Measurements from ENCODE around the gene PYGM. TPM values are rescaled to one million over a fixed set of nuclear protein-coding genes. Genes with fewer than 3 reads are reported as not detected.

The PYGM gene
- total RNA-seq, 1 experiment from 2014 or later, result 3.6 TPM

DNA sequence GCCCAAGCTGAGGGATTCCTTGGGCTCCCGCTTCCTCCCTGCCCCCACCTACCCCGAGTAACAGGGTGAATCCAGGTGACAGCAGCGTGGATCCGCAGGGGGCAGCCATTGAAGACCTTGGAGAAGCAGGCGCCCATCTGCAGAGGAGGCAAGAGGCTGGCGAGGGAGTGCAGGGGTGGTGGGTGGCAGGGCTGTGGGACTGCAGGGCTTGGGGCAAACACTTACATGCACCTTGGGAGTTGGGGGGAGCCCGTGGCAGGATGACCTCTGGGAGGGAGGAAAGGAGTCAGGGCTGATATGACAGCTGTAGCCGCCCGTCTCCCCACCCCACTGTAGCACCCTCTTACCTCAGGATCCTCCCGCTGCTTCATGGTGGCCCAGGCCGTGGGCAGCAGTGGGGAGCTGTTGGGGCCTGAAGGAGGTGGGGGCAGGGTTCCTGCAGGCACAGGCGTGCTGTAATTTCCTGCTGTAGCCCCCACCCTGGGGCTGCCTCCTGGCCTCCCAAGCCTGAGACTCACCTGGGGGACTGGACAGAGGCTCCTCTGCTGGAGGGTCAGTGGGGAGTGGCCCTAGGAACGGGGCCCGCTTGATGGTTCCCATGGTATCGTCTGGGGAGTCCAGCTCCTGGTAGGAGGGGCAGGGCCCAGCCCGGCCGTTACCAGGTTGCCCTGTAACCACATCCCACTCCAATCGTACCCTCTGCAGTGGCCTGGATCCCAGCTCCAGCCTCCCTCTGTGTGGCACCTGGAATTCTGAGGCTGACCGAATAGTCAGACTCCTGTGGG lies 37.2 kb upstream of the PYGM start:
- H4K91ac ChIP-seq (ENCODE audit: insufficient read length, low read depth, low read length), result no peak overlapping the region
- H3K79me2 ChIP-seq (ENCODE audit: insufficient read depth, low read length), result no peaks in the 10 kb centered on the region
- H3K14ac ChIP-seq (ENCODE audit: insufficient read depth, low read length), result no peak overlapping the region
- no peak overlapping the region for H3K4me2 ChIP-seq (ENCODE audit: insufficient read depth, insufficient read length, low read length)
- H3K4me1 Mint-ChIP-seq, result 0 out of 4 replicates have a peak, but pooled peaks cover 0 to under 1% of the 10 kb centered on the region in 2 experiments
- H3K9ac ChIP-seq (ENCODE audit: extremely low read depth, insufficient read length, low read length), result no peak overlapping the region
- no peak overlapping the region for H4K8ac ChIP-seq (replicated peaks; ENCODE audit: insufficient read length, low read depth, low read length)
- H2BK120ac ChIP-seq (ENCODE audit: low read depth, low read length, poor library complexity, severe bottlenecking), result no peak overlapping the region
- DNase-seq, result no peak
- H3K9me3 Mint-ChIP-seq, result no peaks in the 10 kb centered on the region
- H3K4me1 ChIP-seq (ENCODE audit: insufficient read depth, low read length), result no peaks in the 10 kb centered on the region
- WGBS (ENCODE audit: extremely low coverage, insufficient read length, low lambda C conversion rate), result no CpG with 5 or more reads among the region's 19 CpGs
- H3K27me3 Mint-ChIP-seq (ENCODE audit: low read depth), result no peaks in the 10 kb centered on the region
- H3K27me3 ChIP-seq (ENCODE audit: insufficient read depth, low read length), result no peaks in the 10 kb centered on the region
- no peak overlapping the region for H2BK5ac ChIP-seq (ENCODE audit: insufficient read length, low read length)
- no peak overlapping the region for H2BK20ac ChIP-seq (ENCODE audit: low read depth, low read length, poor library complexity, severe bottlenecking)
- no peak overlapping the region for H3K18ac ChIP-seq (ENCODE audit: insufficient read length, low read depth, low read length)
- no peaks in the 10 kb centered on the region for H3K79me1 ChIP-seq (ENCODE audit: insufficient read depth, low read depth, low read length, poor library complexity, severe bottlenecking)
- no peak overlapping the region for H2AFZ ChIP-seq (ENCODE audit: low read length)
- peaks cover 0 to 14% (median 11%) of the 10 kb centered on the region in 3 experiments; a peak in 5 of 7 replicates for H3K36me3 Mint-ChIP-seq (ENCODE audit: insufficient read depth in 1 of 3, low read depth in 3 of 3)
- H3K56ac ChIP-seq (ENCODE audit: insufficient read length, low read depth, low read length), result no peak overlapping the region
- H2BK12ac ChIP-seq (ENCODE audit: insufficient read length, low read depth, low read length), result no peak overlapping the region
- H4K5ac ChIP-seq (ENCODE audit: insufficient read length, low read depth, low read length), result no peak overlapping the region
- no peak overlapping the region; a peak in 1 of 5 replicates for H3K4me3 Mint-ChIP-seq
- H3K23ac ChIP-seq (ENCODE audit: insufficient read length, low read depth, low read length), result no peak overlapping the region
- TF ChIP-seq, protein P1, sequence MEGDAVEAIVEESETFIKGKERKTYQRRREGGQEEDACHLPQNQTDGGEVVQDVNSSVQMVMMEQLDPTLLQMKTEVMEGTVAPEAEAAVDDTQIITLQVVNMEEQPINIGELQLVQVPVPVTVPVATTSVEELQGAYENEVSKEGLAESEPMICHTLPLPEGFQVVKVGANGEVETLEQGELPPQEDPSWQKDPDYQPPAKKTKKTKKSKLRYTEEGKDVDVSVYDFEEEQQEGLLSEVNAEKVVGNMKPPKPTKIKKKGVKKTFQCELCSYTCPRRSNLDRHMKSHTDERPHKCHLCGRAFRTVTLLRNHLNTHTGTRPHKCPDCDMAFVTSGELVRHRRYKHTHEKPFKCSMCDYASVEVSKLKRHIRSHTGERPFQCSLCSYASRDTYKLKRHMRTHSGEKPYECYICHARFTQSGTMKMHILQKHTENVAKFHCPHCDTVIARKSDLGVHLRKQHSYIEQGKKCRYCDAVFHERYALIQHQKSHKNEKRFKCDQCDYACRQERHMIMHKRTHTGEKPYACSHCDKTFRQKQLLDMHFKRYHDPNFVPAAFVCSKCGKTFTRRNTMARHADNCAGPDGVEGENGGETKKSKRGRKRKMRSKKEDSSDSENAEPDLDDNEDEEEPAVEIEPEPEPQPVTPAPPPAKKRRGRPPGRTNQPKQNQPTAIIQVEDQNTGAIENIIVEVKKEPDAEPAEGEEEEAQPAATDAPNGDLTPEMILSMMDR (conservative IDR thresholded peaks at IDR 0.05), result no peak
- H2BK15ac ChIP-seq (ENCODE audit: low read depth, low read length), result no peak overlapping the region
- no peak overlapping the region for H3T11ph ChIP-seq (ENCODE audit: low read length)
- H3K4ac ChIP-seq (ENCODE audit: low read depth, low read length), result no peak overlapping the region
- no peaks in the 10 kb centered on the region for H4K20me1 ChIP-seq (ENCODE audit: control insufficient read depth, insufficient read depth, insufficient read length)
- H2AK5ac ChIP-seq (ENCODE audit: insufficient read length, low read length), result no peak overlapping the region
- H3K27ac Mint-ChIP-seq, result no peak overlapping the region
- no peaks in the 10 kb centered on the region for H3K23me2 ChIP-seq (ENCODE audit: insufficient read length, low read depth, low read length, poor library complexity, severe bottlenecking)
- no peaks in the 10 kb centered on the region for H3K9me3 ChIP-seq (ENCODE audit: control insufficient read depth, low read depth, low read length)
- H3K27ac ChIP-seq (ENCODE audit: insufficient read length, low read depth, low read length), result no peak overlapping the region

Measured in H9 (cell line).